ENCODE results near the gene CBX4. TPM values are rescaled to one million over a fixed set of nuclear protein-coding genes. Genes with fewer than 3 reads are reported as not detected.

The CBX4 gene
- total RNA-seq, 1 experiment from 2014 or later: 3.3 TPM

- no peak for TF ChIP-seq OVOL2 (CRISPR knock-in tag; IDR thresholded peaks at IDR 0.05; ENCODE audit: borderline replicate concordance)
Observed at GRCh38 chr17:79874329-79874981, 35.2 kb upstream of the CBX4 start (continued).

- ATAC-seq: no peak
- peaks cover 5% of the 10 kb centered on the region for H3K9me3 Mint-ChIP-seq
- ChIA-PET CTCF (interaction anchor here (1.3 to 1.6 kb wide), 2 partner anchors 50 to 79 kb away, joined by 4 read pairs; no protein-coding TSS in a partner anchor), POLR2A (interaction anchor here (0.7 kb wide), 2 partner anchors 28 to 141 kb away, joined by 3 read pairs; no protein-coding TSS in a partner anchor)
- peaks cover 4% of the 10 kb centered on the region; the same call in 1 of the 2 replicates for H3K27me3 Mint-ChIP-seq (ENCODE audit: low read depth)
- no peaks in the 10 kb centered on the region for H3K36me3 Mint-ChIP-seq
- no peak overlapping the region for H3K4me3 Mint-ChIP-seq
- no peak overlapping the region for H3K27ac Mint-ChIP-seq
- peaks cover 12% of the 10 kb centered on the region for H3K4me1 Mint-ChIP-seq
- DNase-seq (ENCODE audit: low spot score): no peak
- TF ChIP-seq CREB1 (CRISPR knock-in tag; IDR thresholded peaks at IDR 0.05): no peak
- no peak for TF ChIP-seq SOX15 (CRISPR knock-in tag; IDR thresholded peaks at IDR 0.05)
- TF ChIP-seq AR (CRISPR knock-in tag; IDR thresholded peaks at IDR 0.05): no peak
- TF ChIP-seq USF1 (CRISPR knock-in tag; IDR thresholded peaks at IDR 0.05): no peak
- TF ChIP-seq CDX4 (CRISPR knock-in tag; IDR thresholded peaks at IDR 0.05; ENCODE audit: borderline replicate concordance): no peak
- TF ChIP-seq ZNF423 (CRISPR knock-in tag; IDR thresholded peaks at IDR 0.05): no peak
- TF ChIP-seq ERG (CRISPR knock-in tag; IDR thresholded peaks at IDR 0.05): no peak
- TF ChIP-seq E2F5 (CRISPR knock-in tag; IDR thresholded peaks at IDR 0.05): no peak
- TF ChIP-seq FOXK1 (CRISPR knock-in tag; IDR thresholded peaks at IDR 0.05): no peak
- TF ChIP-seq ZSCAN18 (CRISPR knock-in tag; IDR thresholded peaks at IDR 0.05): no peak
- no peak for TF ChIP-seq ETV6 (CRISPR knock-in tag; IDR thresholded peaks at IDR 0.05)
- TF ChIP-seq NFYB (CRISPR knock-in tag; conservative IDR thresholded peaks at IDR 0.05; ENCODE audit: low read depth): no peak
- TF ChIP-seq ZNF396 (CRISPR knock-in tag; IDR thresholded peaks at IDR 0.05; ENCODE audit: borderline replicate concordance): no peak
- no peak for TF ChIP-seq ZNF317 (CRISPR knock-in tag; IDR thresholded peaks at IDR 0.05; ENCODE audit: borderline replicate concordance, low read depth)
- no peak for TF ChIP-seq NFATC4 (CRISPR knock-in tag; IDR thresholded peaks at IDR 0.05)
- no peak for TF ChIP-seq ESRRA (CRISPR knock-in tag; IDR thresholded peaks at IDR 0.05; ENCODE audit: borderline replicate concordance)
- TF ChIP-seq E2F4 (CRISPR knock-in tag; IDR thresholded peaks at IDR 0.05; ENCODE audit: borderline replicate concordance, low read depth): no peak
- TF ChIP-seq ELF4 (CRISPR knock-in tag; IDR thresholded peaks at IDR 0.05; ENCODE audit: low read depth): no peak
- no peak for TF ChIP-seq ATF6 (CRISPR knock-in tag; IDR thresholded peaks at IDR 0.05)
Observed at GRCh38 chr17:79873583-79873982, 34.3 kb upstream of the CBX4 start.

All from WTC11 (cell line).